HepG2 (cell line): ENCODE measurements around the gene NHSL1. TPM values are rescaled to one million over a fixed set of nuclear protein-coding genes. Genes with fewer than 3 reads are reported as not detected.
A peak's percentile ranks its signal among the peaks of the same experiment; 100 is the strongest.

Experiments used
- BRD4 ChIP-seq: sonication (generic); formaldehyde crosslinking; IDR thresholded peaks from 2 replicates; pipeline ENCODE4 v1.4.0; 2020; ENCODE audit warnings: missing genetic modification reagents
- DNMT3B ChIP-seq: conservative IDR thresholded peaks from 2 replicates; pipeline ENCODE4 v1.6.1; 2016; ENCODE audit warnings: missing biosample characterization, control low read depth
- EEA1 ChIP-seq: sonication (generic); formaldehyde crosslinking; IDR thresholded peaks from 2 replicates; pipeline ENCODE4 v1.5.1; 2020; ENCODE audit warnings: mild to moderate bottlenecking, missing genetic modification reagents, borderline replicate concordance
- EED ChIP-seq: sonication (generic); formaldehyde crosslinking; IDR thresholded peaks from 2 replicates; pipeline ENCODE4 v1.5.0; 2020; ENCODE audit warnings: mild to moderate bottlenecking, missing genetic modification reagents
- ERF ChIP-seq: IDR thresholded peaks from 2 replicates; pipeline ENCODE4 v1.6.1; 2018; ENCODE audit warnings: missing biosample characterization, missing genetic modification reagents
- HMG20B ChIP-seq: conservative IDR thresholded peaks from 2 replicates; pipeline ENCODE4 v1.6.1; 2016; ENCODE audit warnings: missing genetic modification reagents, missing compliant biosample characterization
- HNRNPK ChIP-seq: fragments of 200-400 bp; formaldehyde crosslinking; IDR thresholded peaks from 2 replicates; pipeline ENCODE4 v1.6.1; 2018; ENCODE audit warnings: low read length, low read depth, moderate library complexity, mild to moderate bottlenecking; ENCODE audit not compliant: poor library complexity, severe bottlenecking
- TCF12 ChIP-seq, 2 experiments: fragments of 450-650 bp in 1 of 2; sonication (generic) in 1 of 2; formaldehyde crosslinking in 1 of 2; IDR thresholded peaks; 2 replicates each; pipeline versions ENCODE4 v1.6.1 to v1.8.0; 2017 to 2022; ENCODE audit warnings: antibody characterized with exemption in 1 of 2, mild to moderate bottlenecking in 1 of 2, missing genetic modification reagents in 1 of 2, moderate library complexity in 1 of 2
- U2AF2 ChIP-seq: fragments of 200-400 bp; formaldehyde crosslinking; IDR thresholded peaks from 2 replicates; pipeline ENCODE4 v1.6.1; 2017; ENCODE audit warnings: low read depth, mild to moderate bottlenecking, low read length
- ZBTB20 ChIP-seq: sonication (generic); formaldehyde crosslinking; IDR thresholded peaks from 2 replicates; pipeline ENCODE4 v1.8.1; 2023; ENCODE audit warnings: missing genetic modification reagents, low read depth, mild to moderate bottlenecking, borderline replicate concordance
- ZC3H13 ChIP-seq: sonication (generic); formaldehyde crosslinking; IDR thresholded peaks from 2 replicates; pipeline ENCODE4 v1.8.1; 2023; ENCODE audit warnings: mild to moderate bottlenecking, missing genetic modification reagents, moderate library complexity
- ZFP41 ChIP-seq: sonication (generic); formaldehyde crosslinking; IDR thresholded peaks from 2 replicates; pipeline ENCODE4 v1.4.0; 2020; ENCODE audit warnings: mild to moderate bottlenecking, missing genetic modification reagents, borderline replicate concordance
- ZFP82 ChIP-seq: sonication (generic); formaldehyde crosslinking; IDR thresholded peaks from 2 replicates; pipeline ENCODE4 v1.5.1; 2020; ENCODE audit warnings: mild to moderate bottlenecking, missing genetic modification reagents, borderline replicate concordance
- ZNF256 ChIP-seq: sonication (generic); formaldehyde crosslinking; conservative IDR thresholded peaks from 2 replicates; pipeline ENCODE4 v1.4.0; 2020; ENCODE audit warnings: missing genetic modification reagents
- ZNF431 ChIP-seq: sonication (generic); formaldehyde crosslinking; IDR thresholded peaks from 2 replicates; pipeline ENCODE4 v1.9.0; 2022; ENCODE audit warnings: missing genetic modification reagents, low read depth, mild to moderate bottlenecking, borderline replicate concordance
- ZNF577 ChIP-seq: sonication (generic); formaldehyde crosslinking; IDR thresholded peaks from 2 replicates; pipeline ENCODE4 v1.4.0; 2020; ENCODE audit warnings: mild to moderate bottlenecking, low read depth, missing genetic modification reagents, borderline replicate concordance
- ZNF597 ChIP-seq: sonication (generic); formaldehyde crosslinking; IDR thresholded peaks from 2 replicates; pipeline ENCODE4 v1.5.0; 2020; ENCODE audit warnings: missing genetic modification reagents
- ZNF7 ChIP-seq: IDR thresholded peaks from 2 replicates; pipeline ENCODE4 v1.6.1; 2016; ENCODE audit warnings: missing biosample characterization, missing genetic modification reagents
- ZNF800 ChIP-seq: sonication (generic); formaldehyde crosslinking; IDR thresholded peaks from 2 replicates; pipeline ENCODE4 v1.4.0; 2020; ENCODE audit warnings: missing genetic modification reagents
- polyA plus RNA-seq, 8 experiments: library from polyadenylated mRNA; depleted of rRNA in 3 of 8; stranded (reverse) in 7 of 8; unstranded in 1 of 8; fragments of >200 nt; fragmentation: Illumina TruSeq in 4 of 8; extraction: Trizol in 4 of 8; gene quantifications; 2 replicates each; pipeline versions ENCODE4 v1.2.1 to v1.2.3, GENCODE V29; 2011 to 2016; ENCODE audit warnings: low read depth in 4 of 8, missing spikeins in 1 of 8, mixed read lengths in 1 of 8; ENCODE audit not compliant: insufficient read depth in 1 of 8
- total RNA-seq, 5 experiments: library from RNA; depleted of rRNA; stranded (reverse); fragments of >200 nt; fragmentation: Illumina TruSeq; extraction: Trizol; gene quantifications; 2 replicates each; pipeline ENCODE4 v1.2.3, GENCODE V29; 2016; ENCODE audit warnings: low read depth in 1 of 5
- TF ChIP-seq, protein P1 (sequence below): sonication (generic); formaldehyde crosslinking; IDR thresholded peaks from 2 replicates; pipeline ENCODE4 v1.5.0; 2020; ENCODE audit warnings: mild to moderate bottlenecking, missing genetic modification reagents, borderline replicate concordance
- TF ChIP-seq, protein P2 (sequence below): sonication (generic); formaldehyde crosslinking; IDR thresholded peaks from 2 replicates; pipeline ENCODE4 v1.4.0; 2020; ENCODE audit warnings: missing genetic modification reagents, mild to moderate bottlenecking, borderline replicate concordance

The NHSL1 gene
- total and polyA plus RNA-seq, 2 of the 13 experiments (the other 11 are each of a cell fraction or from before 2014, with no cell fraction given), result 24.9 to 53.6 TPM

- no peak for TF ChIP-seq TCF12 (IDR thresholded peaks at IDR 0.05)
- TF ChIP-seq TCF12 (CRISPR knock-in tag; IDR thresholded peaks at IDR 0.05), result no peak
- TF ChIP-seq ZNF597 (CRISPR knock-in tag), result no peak
- TF ChIP-seq, protein P1, sequence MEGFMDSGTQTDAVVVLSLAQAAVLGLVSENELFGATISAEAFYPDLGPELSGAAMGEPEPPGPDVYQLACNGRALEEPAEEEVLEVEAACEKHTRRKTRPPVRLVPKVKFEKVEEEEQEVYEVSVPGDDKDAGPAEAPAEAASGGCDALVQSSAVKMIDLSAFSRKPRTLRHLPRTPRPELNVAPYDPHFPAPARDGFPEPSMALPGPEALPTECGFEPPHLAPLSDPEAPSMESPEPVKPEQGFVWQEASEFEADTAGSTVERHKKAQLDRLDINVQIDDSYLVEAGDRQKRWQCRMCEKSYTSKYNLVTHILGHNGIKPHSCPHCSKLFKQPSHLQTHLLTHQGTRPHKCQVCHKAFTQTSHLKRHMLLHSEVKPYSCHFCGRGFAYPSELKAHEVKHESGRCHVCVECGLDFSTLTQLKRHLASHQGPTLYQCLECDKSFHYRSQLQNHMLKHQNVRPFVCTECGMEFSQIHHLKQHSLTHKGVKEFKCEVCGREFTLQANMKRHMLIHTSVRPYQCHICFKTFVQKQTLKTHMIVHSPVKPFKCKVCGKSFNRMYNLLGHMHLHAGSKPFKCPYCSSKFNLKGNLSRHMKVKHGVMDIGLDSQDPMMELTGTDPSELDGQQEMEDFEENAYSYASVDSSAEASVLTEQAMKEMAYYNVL (CRISPR knock-in tag), result peak; percentile 94
- no peak for TF ChIP-seq EED (CRISPR knock-in tag)
- 0 out of 2 replicates have a peak, but pooled peaks have one; percentile 27 for TF ChIP-seq ERF
- TF ChIP-seq ZFP41 (CRISPR knock-in tag), result no peak
- TF ChIP-seq, protein P2, sequence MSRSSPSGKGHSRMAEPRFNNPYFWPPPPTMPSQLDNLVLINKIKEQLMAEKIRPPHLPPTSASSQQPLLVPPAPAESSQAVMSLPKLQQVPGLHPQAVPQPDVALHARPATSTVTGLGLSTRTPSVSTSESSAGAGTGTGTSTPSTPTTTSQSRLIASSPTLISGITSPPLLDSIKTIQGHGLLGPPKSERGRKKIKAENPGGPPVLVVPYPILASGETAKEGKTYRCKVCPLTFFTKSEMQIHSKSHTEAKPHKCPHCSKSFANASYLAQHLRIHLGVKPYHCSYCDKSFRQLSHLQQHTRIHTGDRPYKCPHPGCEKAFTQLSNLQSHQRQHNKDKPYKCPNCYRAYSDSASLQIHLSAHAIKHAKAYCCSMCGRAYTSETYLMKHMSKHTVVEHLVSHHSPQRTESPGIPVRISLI (CRISPR knock-in tag), result peak; percentile 90
- TF ChIP-seq ZNF7 (CRISPR knock-in tag), result no peak
- no peak for TF ChIP-seq EEA1
- TF ChIP-seq DNMT3B (CRISPR knock-in tag), result no peak
- TF ChIP-seq ZNF256 (CRISPR knock-in tag), result no peak
- TF ChIP-seq HMG20B (CRISPR knock-in tag), result no peak
- no peak for TF ChIP-seq ZNF431
- TF ChIP-seq ZFP82 (CRISPR knock-in tag), result no peak
- no peak for TF ChIP-seq BRD4 (CRISPR knock-in tag)
- TF ChIP-seq ZNF577, result no peak
- no peak for TF ChIP-seq U2AF2
- TF ChIP-seq ZBTB20 (CRISPR knock-in tag), result peak; percentile 43; the same call in 1 of the 2 replicates
- TF ChIP-seq HNRNPK, result no peak
- no peak for TF ChIP-seq ZC3H13 (CRISPR knock-in tag)
- TF ChIP-seq ZNF800 (CRISPR knock-in tag), result peak; percentile 60; the same call in 1 of the 2 replicates
These were observed 8.8 kb upstream of the NHSL1 start (continued) for GRCh38 chr6:138507977-138508675.
